OCI-LY7 (cell line): Measurements from ENCODE around the gene FRMPD2. TPM values are rescaled to one million over a fixed set of nuclear protein-coding genes. Genes with fewer than 3 reads are reported as not detected.

Experiments used
- BruUV-seq: library from RNA; stranded (reverse); fragments of 400-500 nt; replicated peaks from 2 replicates; lab custom pipeline; 2021; lab: Mats Ljungman, UMichigan
- CTCF ChIA-PET: fragments of 300-600 bp; sonication (Branson Sonifier 250); formaldehyde crosslinking; loops from one replicate; lab custom pipeline; 2022; ENCODE audit warnings: antibody characterized with exemption; ENCODE audit not compliant: unreplicated experiment; lab: Charles Lee
- POLR2A ChIA-PET: fragments of 300-600 bp; sonication (Branson Sonifier 250); formaldehyde crosslinking; loops from one replicate; lab custom pipeline; 2022; ENCODE audit warnings: antibody characterized with exemption; lab: Charles Lee
- DNase-seq: peaks from one replicate; pipeline ENCODE4 v3.0.0-alpha.2; 2015; ENCODE audit warnings: low spot score
- H2AFZ ChIP-seq: fragments of 200-600 bp; sonication (generic), shearing (Covaris generic); 2 replicates; pipeline ENCODE4 v1.6.1; 2014; ENCODE audit warnings: mild to moderate bottlenecking, antibody characterized with exemption, low read length, moderate library complexity
- H3K27ac ChIP-seq: fragments of 200-600 bp; sonication (generic); 2 replicates; pipeline ENCODE4 v1.5.1; 2014; ENCODE audit warnings: mixed run types, low read depth, mild to moderate bottlenecking, moderate library complexity, low read length, inconsistent platforms; ENCODE audit not compliant: poor library complexity, severe bottlenecking
- H3K36me3 ChIP-seq: fragments of 200-600 bp; sonication (generic); 2 replicates; pipeline ENCODE4 v1.6.1; 2014; ENCODE audit warnings: mild to moderate bottlenecking, antibody characterized with exemption, low read length, moderate library complexity, mixed read lengths; ENCODE audit not compliant: insufficient read depth
- H3K4me1 ChIP-seq: fragments of 200-600 bp; sonication (generic); 2 replicates; pipeline ENCODE4 v1.5.1; 2014; ENCODE audit warnings: mild to moderate bottlenecking, low read length; ENCODE audit not compliant: insufficient read depth, poor library complexity, severe bottlenecking
- H3K4me2 ChIP-seq: fragments of 200-600 bp; sonication (generic); 2 replicates; pipeline ENCODE4 v1.6.1; 2014; ENCODE audit warnings: mild to moderate bottlenecking, low read length
- H3K4me3 ChIP-seq: fragments of 200-600 bp; sonication (generic); 2 replicates; pipeline ENCODE4 v1.5.1; 2014; ENCODE audit warnings: mild to moderate bottlenecking, low read depth, low read length; ENCODE audit not compliant: poor library complexity, severe bottlenecking
- H3K79me2 ChIP-seq: fragments of 200-600 bp; sonication (generic); 2 replicates; pipeline ENCODE4 v1.6.1; 2016; ENCODE audit warnings: low read depth, mild to moderate bottlenecking, low read length, moderate library complexity, mixed read lengths; ENCODE audit not compliant: insufficient read depth
- H3K9me2 ChIP-seq: fragments of 200-600 bp; sonication (generic); 2 replicates; pipeline ENCODE4 v1.6.1; 2016; ENCODE audit warnings: mild to moderate bottlenecking, low read length, mixed read lengths; ENCODE audit not compliant: insufficient read depth
- H3K9me3 ChIP-seq: fragments of 200-600 bp; sonication (generic); 2 replicates; pipeline ENCODE4 v1.6.1; 2014; ENCODE audit warnings: mild to moderate bottlenecking, mixed run types, low read length, mixed read lengths
- H4K20me1 ChIP-seq: fragments of 200-600 bp; sonication (generic); 2 replicates; pipeline ENCODE4 v1.6.1; 2014; ENCODE audit warnings: mild to moderate bottlenecking, antibody characterized with exemption, low read length, moderate library complexity, mixed read lengths; ENCODE audit not compliant: insufficient read depth
- EZH2phosphoT487 ChIP-seq: fragments of 200-600 bp; sonication (generic); IDR thresholded peaks from 2 replicates; pipeline ENCODE4 v1.6.1; 2018; ENCODE audit warnings: low read depth, borderline replicate concordance, mild to moderate bottlenecking, mixed run types, antibody characterized with exemption, low read length, moderate library complexity, mixed read lengths
- intact Hi-C: fragments of 100-400 bp; cut with micrococcal nuclease; formaldehyde crosslinking; loops from one replicate; pipeline ENCODE4 v1.10.0; 2022; ENCODE audit not compliant: unreplicated experiment
- total RNA-seq, 2 experiments: library from RNA; depleted of rRNA in 1 of 2; stranded (reverse); fragments of >200 nt in 1 of 2; shearing (Covaris generic) in 1 of 2; gene quantifications; 2 replicates each; pipeline ENCODE4 v1.2.3, GENCODE V29; 2014 to 2022
- TF ChIP-seq, protein P1 (sequence below): fragments of 200-600 bp; sonication (generic); conservative IDR thresholded peaks from 2 replicates; pipeline ENCODE4 v1.5.1; 2014; ENCODE audit warnings: mild to moderate bottlenecking, antibody characterized with exemption, low read length, moderate library complexity, mixed read lengths

Gene FRMPD2
- total RNA-seq, 2 experiments from 2014 or later = not detected

DNA sequence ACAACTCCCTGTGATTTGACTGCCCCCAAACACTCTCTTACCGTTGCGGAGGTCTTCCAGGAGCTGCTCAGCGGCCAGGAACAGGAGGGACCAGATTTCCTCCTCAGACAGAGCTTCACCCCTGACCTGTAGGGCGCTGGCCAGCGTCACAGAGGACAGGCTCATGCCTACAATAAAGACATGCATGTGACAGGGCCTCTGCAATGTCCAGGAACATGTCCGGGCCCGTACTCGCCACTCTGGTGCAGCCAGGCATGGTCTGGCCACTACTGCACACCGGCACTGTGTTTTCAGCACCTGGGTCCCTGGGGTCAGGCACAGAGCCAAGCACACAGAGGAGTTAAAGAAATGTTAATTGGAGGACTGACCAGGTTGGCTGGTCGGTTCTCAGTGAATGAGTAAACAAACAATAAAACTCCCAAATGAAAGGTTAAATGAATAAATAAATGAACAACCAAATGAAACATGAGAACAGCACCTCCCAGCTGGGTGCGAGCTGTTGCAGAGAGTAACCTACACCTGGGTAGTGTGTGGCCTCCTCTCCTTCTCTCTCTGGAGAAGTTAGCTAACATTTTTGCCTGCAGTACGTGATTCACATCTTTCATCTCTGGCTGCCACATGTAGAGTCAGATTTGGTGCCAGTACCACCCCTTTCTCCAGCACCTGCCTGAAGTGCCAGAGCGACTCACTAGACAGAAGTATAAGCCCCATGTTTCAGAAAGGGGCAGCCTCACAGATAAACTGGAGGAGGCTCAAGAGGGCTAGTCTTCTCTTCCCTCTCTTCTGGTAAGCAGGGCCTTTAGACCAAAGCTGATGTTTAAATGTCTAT is 22.8 kb downstream of the FRMPD2 start:
- no TSS peak for BruUV-seq

GRCh38 chr10:48251152-48251524 is 23.4 kb downstream of the FRMPD2 start:
- H3K9me2 ChIP-seq = no peaks in the 10 kb centered on the region
- intact Hi-C loops = no loop called here
- no peak overlapping the region for H3K27ac ChIP-seq
- H3K4me1 ChIP-seq = no peaks in the 10 kb centered on the region
- ChIA-PET POLR2A (no interaction called here), CTCF (no interaction called here)
- no peak for DNase-seq
- no peak overlapping the region for H3K4me2 ChIP-seq
- H3K36me3 ChIP-seq = no peaks in the 10 kb centered on the region
- H3K79me2 ChIP-seq = no peaks in the 10 kb centered on the region
- BruUV-seq = no TSS peak
- H4K20me1 ChIP-seq = no peaks in the 10 kb centered on the region
- H2AFZ ChIP-seq = no peak overlapping the region
- TF ChIP-seq, protein P1, sequence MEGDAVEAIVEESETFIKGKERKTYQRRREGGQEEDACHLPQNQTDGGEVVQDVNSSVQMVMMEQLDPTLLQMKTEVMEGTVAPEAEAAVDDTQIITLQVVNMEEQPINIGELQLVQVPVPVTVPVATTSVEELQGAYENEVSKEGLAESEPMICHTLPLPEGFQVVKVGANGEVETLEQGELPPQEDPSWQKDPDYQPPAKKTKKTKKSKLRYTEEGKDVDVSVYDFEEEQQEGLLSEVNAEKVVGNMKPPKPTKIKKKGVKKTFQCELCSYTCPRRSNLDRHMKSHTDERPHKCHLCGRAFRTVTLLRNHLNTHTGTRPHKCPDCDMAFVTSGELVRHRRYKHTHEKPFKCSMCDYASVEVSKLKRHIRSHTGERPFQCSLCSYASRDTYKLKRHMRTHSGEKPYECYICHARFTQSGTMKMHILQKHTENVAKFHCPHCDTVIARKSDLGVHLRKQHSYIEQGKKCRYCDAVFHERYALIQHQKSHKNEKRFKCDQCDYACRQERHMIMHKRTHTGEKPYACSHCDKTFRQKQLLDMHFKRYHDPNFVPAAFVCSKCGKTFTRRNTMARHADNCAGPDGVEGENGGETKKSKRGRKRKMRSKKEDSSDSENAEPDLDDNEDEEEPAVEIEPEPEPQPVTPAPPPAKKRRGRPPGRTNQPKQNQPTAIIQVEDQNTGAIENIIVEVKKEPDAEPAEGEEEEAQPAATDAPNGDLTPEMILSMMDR = no peak
- no peak for TF ChIP-seq EZH2phosphoT487
- no peak overlapping the region for H3K4me3 ChIP-seq
- no peaks in the 10 kb centered on the region for H3K9me3 ChIP-seq

More for the DNA sequence above, 22.8 kb downstream of the FRMPD2 start:
- Histone ChIP-seq H3K79me2 (no peaks in the 10 kb centered on the region), H3K9me3 (no peaks in the 10 kb centered on the region), H3K4me1 (no peaks in the 10 kb centered on the region), H4K20me1 (no peaks in the 10 kb centered on the region), H3K4me2 (no peak overlapping the region), H3K36me3 (no peaks in the 10 kb centered on the region), H3K4me3 (no peak overlapping the region), H3K27ac (no peak overlapping the region), H2AFZ (no peak overlapping the region), H3K9me2 (no peaks in the 10 kb centered on the region)
- intact Hi-C loops = no loop called here
- no peak for DNase-seq
- POLR2A ChIA-PET = interaction anchor here (0.6 kb wide), 1 partner anchor 1692 kb away, joined by 5 read pairs; no protein-coding TSS in a partner anchor
- CTCF ChIA-PET = no interaction called here
- TF ChIP-seq, protein P1 = no peak
- no peak for TF ChIP-seq EZH2phosphoT487

DNA sequence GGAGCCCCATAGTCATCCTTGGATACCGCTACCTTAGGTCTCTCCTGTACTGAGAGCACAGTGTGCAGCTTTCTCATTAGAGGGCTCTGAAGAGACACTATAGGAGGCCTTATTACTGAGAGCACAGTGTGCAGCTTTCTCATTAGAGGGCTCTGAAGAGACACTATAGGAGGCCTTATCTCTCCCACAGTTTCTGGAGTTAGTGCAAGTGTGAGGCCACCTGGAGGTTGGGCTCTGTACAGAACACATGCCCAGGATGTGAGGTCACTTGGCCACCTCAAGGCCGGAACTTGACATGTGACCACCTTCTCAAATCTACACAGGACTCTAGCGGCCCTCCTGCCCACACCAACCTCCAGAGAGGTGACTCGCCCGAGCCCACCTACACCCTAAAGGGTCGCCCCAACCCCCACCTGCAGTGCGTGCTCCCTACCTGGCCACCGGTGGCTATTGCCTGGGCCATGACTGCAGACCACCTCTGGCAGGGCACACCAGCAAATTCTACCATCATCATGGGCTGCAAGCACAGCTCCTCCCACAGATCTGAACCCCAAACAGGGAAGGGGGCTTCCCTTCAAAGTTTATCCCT is 24.6 kb downstream of the FRMPD2 start:
- no peaks in the 10 kb centered on the region for H3K36me3 ChIP-seq
- no peak overlapping the region for H3K27ac ChIP-seq
- no peaks in the 10 kb centered on the region for H3K4me1 ChIP-seq
- no peaks in the 10 kb centered on the region for H3K9me3 ChIP-seq
- ChIA-PET CTCF (no interaction called here), POLR2A (no interaction called here)
- no TSS peak for BruUV-seq
- no peak overlapping the region for H2AFZ ChIP-seq
- H4K20me1 ChIP-seq = no peaks in the 10 kb centered on the region
- TF ChIP-seq EZH2phosphoT487 = no peak
- TF ChIP-seq, protein P1 = no peak
- no peak for DNase-seq
- H3K9me2 ChIP-seq = no peaks in the 10 kb centered on the region
- intact Hi-C loops = no loop called here
- no peak overlapping the region for H3K4me3 ChIP-seq
- no peak overlapping the region for H3K4me2 ChIP-seq
- H3K79me2 ChIP-seq = no peaks in the 10 kb centered on the region
